A673 (cell line): ENCODE data around the gene ARID3A. TPM values are rescaled to one million over a fixed set of nuclear protein-coding genes. Genes with fewer than 3 reads are reported as not detected.

ENCODE experiments used
- BruUV-seq: library from RNA; stranded (reverse); fragments of 400-500 nt; replicated peaks from 2 replicates; lab custom pipeline; 2021; lab: Mats Ljungman, UMichigan
- CTCF ChIA-PET: fragments of 300-600 bp; sonication (Branson Sonifier 250); formaldehyde crosslinking; loops from one replicate; lab custom pipeline; 2022; ENCODE audit warnings: antibody characterized with exemption; lab: Charles Lee
- POLR2A ChIA-PET: fragments of 300-600 bp; sonication (Branson Sonifier 250); formaldehyde crosslinking; loops from one replicate; lab custom pipeline; 2022; ENCODE audit warnings: antibody characterized with exemption; ENCODE audit not compliant: low non-redundant PET; lab: Charles Lee
- DNase-seq: peaks from one replicate; pipeline ENCODE4 v3.0.0-alpha.2; 2015; ENCODE audit warnings: low spot score
- H3K27ac ChIP-seq: fragments of 200-600 bp; sonication (generic); 2 replicates; pipeline ENCODE4 v1.5.1; 2016; ENCODE audit warnings: mixed run types, low read depth, mild to moderate bottlenecking, mixed read lengths, antibody characterized with exemption, low read length; ENCODE audit not compliant: poor library complexity, severe bottlenecking
- H3K27me3 ChIP-seq: fragments of 200-600 bp; sonication (generic); replicated peaks from 2 replicates; pipeline ENCODE4 v1.6.1; 2017; ENCODE audit warnings: mixed run types, low read depth, mild to moderate bottlenecking, mixed read lengths, antibody characterized with exemption, low read length; ENCODE audit not compliant: insufficient read depth, poor library complexity
- H3K36me3 ChIP-seq: fragments of 200-600 bp; sonication (generic); 2 replicates; pipeline ENCODE4 v1.6.1; 2016; ENCODE audit warnings: mixed run types, mild to moderate bottlenecking, mixed read lengths, antibody characterized with exemption, low read length; ENCODE audit not compliant: insufficient read depth, poor library complexity, severe bottlenecking
- H3K4me1 ChIP-seq: fragments of 200-600 bp; sonication (generic); 2 replicates; pipeline ENCODE4 v1.6.1; 2017; ENCODE audit warnings: mixed run types, mild to moderate bottlenecking, mixed read lengths, antibody characterized with exemption, low read length; ENCODE audit not compliant: insufficient read depth, poor library complexity, severe bottlenecking
- H3K4me3 ChIP-seq: fragments of 200-600 bp; sonication (generic); 2 replicates; pipeline ENCODE4 v1.5.1; 2016; ENCODE audit warnings: low read depth, mixed run types, mild to moderate bottlenecking, mixed read lengths, low read length; ENCODE audit not compliant: poor library complexity, severe bottlenecking
- H3K9me3 ChIP-seq: fragments of 200-600 bp; sonication (generic); 2 replicates; pipeline ENCODE4 v1.6.1; 2016; ENCODE audit warnings: mixed run types, low read depth, mild to moderate bottlenecking, mixed read lengths, antibody characterized with exemption, low read length; ENCODE audit not compliant: poor library complexity, severe bottlenecking
- EZH2 ChIP-seq: fragments of 200-600 bp; sonication (generic); IDR thresholded peaks from 2 replicates; pipeline ENCODE4 v1.6.1; 2017; ENCODE audit warnings: borderline replicate concordance, low read depth, mild to moderate bottlenecking, mixed read lengths, antibody characterized with exemption, low read length; ENCODE audit not compliant: poor library complexity, severe bottlenecking
- intact Hi-C: fragments of 100-400 bp; cut with micrococcal nuclease; formaldehyde crosslinking; loops from one replicate; pipeline ENCODE4 v1.10.0; 2022; ENCODE audit not compliant: unreplicated experiment
- total RNA-seq: library from RNA; stranded (reverse); gene quantifications from 2 replicates; pipeline ENCODE4 v1.2.3, GENCODE V29; 2021
- TF ChIP-seq, protein P1 (sequence below): fragments of 300-800, 200-600 bp; sonication (generic); conservative IDR thresholded peaks from 2 replicates; pipeline ENCODE4 v1.5.1; 2017; ENCODE audit warnings: low read depth, mild to moderate bottlenecking, antibody characterized with exemption, low read length, moderate library complexity, mixed read lengths

The ARID3A gene
- total RNA-seq, 1 experiment from 2014 or later: 19.6 TPM

DNA sequence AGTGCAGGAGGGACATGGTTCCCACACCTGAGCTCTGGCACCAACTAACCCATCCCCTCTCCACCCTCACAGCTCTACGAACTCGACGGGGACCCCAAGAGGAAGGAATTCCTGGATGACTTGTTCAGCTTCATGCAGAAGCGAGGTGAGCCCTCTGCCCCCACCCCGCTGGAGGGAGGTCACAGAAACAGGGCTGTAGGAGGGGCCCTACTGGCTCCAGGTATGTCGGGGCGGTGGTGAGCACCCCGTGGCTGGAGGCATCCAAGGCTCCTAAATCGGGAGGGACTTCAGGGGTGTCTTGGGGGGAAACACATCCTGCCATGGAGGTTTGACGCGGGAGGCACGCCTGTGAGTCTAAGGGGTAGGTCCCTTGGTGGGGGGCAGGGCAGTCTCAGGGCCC is 34.2 kb downstream of the ARID3A start:
- TF ChIP-seq EZH2: no peak
- TF ChIP-seq, protein P1, sequence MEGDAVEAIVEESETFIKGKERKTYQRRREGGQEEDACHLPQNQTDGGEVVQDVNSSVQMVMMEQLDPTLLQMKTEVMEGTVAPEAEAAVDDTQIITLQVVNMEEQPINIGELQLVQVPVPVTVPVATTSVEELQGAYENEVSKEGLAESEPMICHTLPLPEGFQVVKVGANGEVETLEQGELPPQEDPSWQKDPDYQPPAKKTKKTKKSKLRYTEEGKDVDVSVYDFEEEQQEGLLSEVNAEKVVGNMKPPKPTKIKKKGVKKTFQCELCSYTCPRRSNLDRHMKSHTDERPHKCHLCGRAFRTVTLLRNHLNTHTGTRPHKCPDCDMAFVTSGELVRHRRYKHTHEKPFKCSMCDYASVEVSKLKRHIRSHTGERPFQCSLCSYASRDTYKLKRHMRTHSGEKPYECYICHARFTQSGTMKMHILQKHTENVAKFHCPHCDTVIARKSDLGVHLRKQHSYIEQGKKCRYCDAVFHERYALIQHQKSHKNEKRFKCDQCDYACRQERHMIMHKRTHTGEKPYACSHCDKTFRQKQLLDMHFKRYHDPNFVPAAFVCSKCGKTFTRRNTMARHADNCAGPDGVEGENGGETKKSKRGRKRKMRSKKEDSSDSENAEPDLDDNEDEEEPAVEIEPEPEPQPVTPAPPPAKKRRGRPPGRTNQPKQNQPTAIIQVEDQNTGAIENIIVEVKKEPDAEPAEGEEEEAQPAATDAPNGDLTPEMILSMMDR: no peak
- no TSS peak for BruUV-seq
- CTCF ChIA-PET: no interaction called here
- Histone ChIP-seq H3K27me3 (no peaks in the 10 kb centered on the region), H3K9me3 (no peaks in the 10 kb centered on the region), H3K27ac (no peak overlapping the region), H3K4me1 (peaks cover 8% of the 10 kb centered on the region), H3K36me3 (peaks cover 3% of the 10 kb centered on the region), H3K4me3 (no peak overlapping the region)
- DNase-seq: no peak
- POLR2A ChIA-PET: no interaction called here
- intact Hi-C loops: no loop called here

DNA sequence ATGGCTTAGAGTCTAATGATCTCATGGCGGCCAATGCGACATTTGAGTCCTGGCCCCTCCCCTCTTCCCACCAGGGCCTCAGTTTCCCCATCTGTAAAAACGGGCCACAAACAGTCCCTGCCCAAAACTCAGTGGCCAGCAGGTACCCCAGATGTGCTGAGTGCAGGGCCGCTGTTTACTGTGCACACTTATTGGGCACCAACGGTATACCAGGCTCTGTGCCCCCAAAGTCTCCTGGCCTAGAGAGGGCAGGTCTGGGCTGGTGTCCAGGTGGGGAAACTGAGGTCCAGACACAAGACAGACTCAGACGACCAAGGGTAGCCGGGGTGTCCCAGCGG is 34.7 kb downstream of the ARID3A start:
- Histone ChIP-seq H3K9me3 (no peaks in the 10 kb centered on the region), H3K36me3 (peaks cover 6% of the 10 kb centered on the region), H3K27ac (no peak overlapping the region), H3K4me1 (peaks cover 8% of the 10 kb centered on the region), H3K27me3 (no peaks in the 10 kb centered on the region), H3K4me3 (no peak overlapping the region)
- DNase-seq: no peak
- intact Hi-C loops: no loop called here
- ChIA-PET POLR2A (no interaction called here), CTCF (no interaction called here)
- BruUV-seq: no TSS peak
- TF ChIP-seq, protein P1: no peak
- no peak for TF ChIP-seq EZH2

DNA sequence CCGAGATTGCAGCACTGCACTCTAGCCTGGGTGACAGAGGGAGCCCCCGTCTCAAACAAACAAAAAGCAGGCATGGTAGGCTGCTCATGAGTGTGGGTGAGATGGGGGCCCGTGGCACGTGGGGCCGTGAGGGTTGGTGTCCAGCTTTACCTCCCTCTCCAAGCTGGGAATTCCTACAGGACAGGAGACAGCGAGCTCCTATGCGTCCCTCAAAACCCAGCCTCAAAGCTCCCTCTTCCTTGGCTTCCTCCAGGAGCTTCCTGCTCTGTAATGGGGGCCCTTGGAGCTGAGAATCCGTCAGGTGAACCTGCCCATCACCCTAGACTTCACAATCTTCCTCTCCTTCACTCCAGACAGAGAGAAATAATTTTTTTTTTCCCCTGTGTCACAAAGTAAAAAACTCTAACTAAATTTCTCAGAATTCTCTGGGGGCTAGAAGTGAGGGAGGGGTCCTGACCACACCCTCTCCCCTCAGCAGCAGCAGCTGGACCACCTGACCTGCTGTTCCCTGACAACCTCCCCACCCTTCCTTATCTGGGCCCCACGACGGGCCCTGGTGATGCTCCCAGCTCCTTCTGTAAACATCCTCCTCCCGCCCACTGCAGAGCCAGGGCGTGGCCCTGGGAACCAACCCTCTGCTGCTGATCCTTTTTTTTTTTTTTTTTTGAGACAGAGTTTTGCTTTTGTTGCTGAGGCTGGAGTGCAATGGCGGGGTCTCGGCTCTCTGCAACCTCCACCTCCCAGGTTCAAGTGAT is 36.2 kb downstream of the ARID3A start:
- DNase-seq: no peak
- H3K27me3 ChIP-seq: no peaks in the 10 kb centered on the region
- TF ChIP-seq, protein P1: no peak
- no peak for TF ChIP-seq EZH2
- no peaks in the 10 kb centered on the region for H3K4me1 ChIP-seq
- no TSS peak for BruUV-seq
- H3K9me3 ChIP-seq: no peaks in the 10 kb centered on the region
- ChIA-PET CTCF (no interaction called here), POLR2A (no interaction called here)
- intact Hi-C loops: no loop called here
- no peak overlapping the region for H3K4me3 ChIP-seq
- no peak overlapping the region for H3K27ac ChIP-seq
- peaks cover 6% of the 10 kb centered on the region for H3K36me3 ChIP-seq
